GM12875 (cell line): ENCODE data around the gene TRIM46.

ENCODE experiments used
- H3K4me3 ChIP-seq: one replicate; pipeline ENCODE4 v1.5.1; 2011; ENCODE audit warnings: low read depth, low read length, control low read depth
- TF ChIP-seq, protein P1 (sequence below): IDR thresholded peaks from 2 replicates; pipeline ENCODE4 v1.5.1; 2011; ENCODE audit warnings: low read depth, mild to moderate bottlenecking, control low read depth, inconsistent platforms, low read length, moderate library complexity, borderline replicate concordance; ENCODE audit not compliant: insufficient read depth

Gene TRIM46

DNA sequence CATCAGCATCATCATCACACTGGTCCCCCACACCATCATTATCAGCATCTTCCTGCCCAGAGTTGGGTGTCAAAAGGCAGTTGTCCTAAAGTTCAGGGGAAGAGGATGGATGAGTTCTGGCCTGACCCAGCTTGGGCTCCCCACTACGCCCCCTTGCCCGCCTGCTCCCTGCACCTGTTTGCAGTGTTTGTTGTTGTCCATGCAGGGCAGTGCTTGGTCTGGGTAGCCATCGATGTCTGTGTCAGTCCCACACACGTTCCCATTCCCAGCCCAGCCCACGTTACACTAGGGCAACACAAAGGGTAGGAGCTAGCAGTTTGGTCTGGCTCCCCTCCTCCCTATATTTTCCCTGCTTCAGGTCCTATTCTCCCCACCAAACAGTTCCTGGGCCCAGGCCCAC lies 27.3 kb downstream of the TRIM46 start:
- no peak overlapping the region for H3K4me3 ChIP-seq
- TF ChIP-seq, protein P1, sequence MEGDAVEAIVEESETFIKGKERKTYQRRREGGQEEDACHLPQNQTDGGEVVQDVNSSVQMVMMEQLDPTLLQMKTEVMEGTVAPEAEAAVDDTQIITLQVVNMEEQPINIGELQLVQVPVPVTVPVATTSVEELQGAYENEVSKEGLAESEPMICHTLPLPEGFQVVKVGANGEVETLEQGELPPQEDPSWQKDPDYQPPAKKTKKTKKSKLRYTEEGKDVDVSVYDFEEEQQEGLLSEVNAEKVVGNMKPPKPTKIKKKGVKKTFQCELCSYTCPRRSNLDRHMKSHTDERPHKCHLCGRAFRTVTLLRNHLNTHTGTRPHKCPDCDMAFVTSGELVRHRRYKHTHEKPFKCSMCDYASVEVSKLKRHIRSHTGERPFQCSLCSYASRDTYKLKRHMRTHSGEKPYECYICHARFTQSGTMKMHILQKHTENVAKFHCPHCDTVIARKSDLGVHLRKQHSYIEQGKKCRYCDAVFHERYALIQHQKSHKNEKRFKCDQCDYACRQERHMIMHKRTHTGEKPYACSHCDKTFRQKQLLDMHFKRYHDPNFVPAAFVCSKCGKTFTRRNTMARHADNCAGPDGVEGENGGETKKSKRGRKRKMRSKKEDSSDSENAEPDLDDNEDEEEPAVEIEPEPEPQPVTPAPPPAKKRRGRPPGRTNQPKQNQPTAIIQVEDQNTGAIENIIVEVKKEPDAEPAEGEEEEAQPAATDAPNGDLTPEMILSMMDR = no peak

DNA sequence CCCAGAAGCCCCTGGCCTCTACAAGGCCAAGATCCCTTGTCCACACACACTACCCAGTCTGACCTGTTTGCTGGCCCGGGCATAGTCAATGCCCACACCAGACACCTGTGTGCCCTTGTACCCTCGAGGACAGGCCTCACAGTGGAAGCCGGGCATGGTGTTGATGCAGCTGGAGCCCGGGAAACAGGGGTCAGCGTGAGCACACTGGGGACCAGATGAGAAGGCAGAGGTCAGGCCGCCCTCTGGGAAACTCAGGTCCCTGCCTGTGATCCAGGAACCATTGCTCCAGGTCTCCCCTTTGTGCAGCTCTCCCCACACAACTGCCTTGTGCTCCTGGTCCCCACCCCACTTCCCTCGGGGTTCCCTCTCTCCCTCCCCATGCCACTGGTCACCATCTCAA lies 28.5 kb downstream of the TRIM46 start:
- no peak overlapping the region for H3K4me3 ChIP-seq
- TF ChIP-seq, protein P1 = no peak

- H3K4me3 ChIP-seq = no peak overlapping the region
- TF ChIP-seq, protein P1 = no peak
Measured at GRCh38 chr1:155202731-155203515, 29.3 kb downstream of the TRIM46 start.

DNA sequence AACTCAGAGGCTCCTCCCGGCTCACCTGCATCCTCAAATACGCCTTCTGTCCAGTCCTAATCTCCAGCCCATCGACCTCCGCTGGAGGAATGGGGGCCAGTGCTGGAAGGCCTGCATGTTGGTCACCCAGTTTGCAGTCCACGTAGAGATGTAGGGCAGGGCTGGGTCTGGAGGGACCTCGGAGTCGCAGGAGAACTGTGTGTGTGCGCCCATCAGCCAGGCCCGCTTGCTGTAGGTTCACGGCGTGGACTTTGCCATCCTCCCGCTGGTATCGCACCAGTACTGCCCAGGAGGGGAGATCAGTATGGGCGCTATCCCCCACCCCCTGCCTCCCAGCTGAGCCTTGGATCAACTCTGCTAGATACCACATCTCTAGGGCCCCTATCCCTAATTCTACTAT lies 31.4 kb downstream of the TRIM46 start:
- TF ChIP-seq, protein P1 = no peak
- H3K4me3 ChIP-seq = no peak overlapping the region

- H3K4me3 ChIP-seq = no peak overlapping the region
- TF ChIP-seq, protein P1 = no peak
Measured at GRCh38 chr1:155205969-155206593, 32.4 kb downstream of the TRIM46 start.

DNA sequence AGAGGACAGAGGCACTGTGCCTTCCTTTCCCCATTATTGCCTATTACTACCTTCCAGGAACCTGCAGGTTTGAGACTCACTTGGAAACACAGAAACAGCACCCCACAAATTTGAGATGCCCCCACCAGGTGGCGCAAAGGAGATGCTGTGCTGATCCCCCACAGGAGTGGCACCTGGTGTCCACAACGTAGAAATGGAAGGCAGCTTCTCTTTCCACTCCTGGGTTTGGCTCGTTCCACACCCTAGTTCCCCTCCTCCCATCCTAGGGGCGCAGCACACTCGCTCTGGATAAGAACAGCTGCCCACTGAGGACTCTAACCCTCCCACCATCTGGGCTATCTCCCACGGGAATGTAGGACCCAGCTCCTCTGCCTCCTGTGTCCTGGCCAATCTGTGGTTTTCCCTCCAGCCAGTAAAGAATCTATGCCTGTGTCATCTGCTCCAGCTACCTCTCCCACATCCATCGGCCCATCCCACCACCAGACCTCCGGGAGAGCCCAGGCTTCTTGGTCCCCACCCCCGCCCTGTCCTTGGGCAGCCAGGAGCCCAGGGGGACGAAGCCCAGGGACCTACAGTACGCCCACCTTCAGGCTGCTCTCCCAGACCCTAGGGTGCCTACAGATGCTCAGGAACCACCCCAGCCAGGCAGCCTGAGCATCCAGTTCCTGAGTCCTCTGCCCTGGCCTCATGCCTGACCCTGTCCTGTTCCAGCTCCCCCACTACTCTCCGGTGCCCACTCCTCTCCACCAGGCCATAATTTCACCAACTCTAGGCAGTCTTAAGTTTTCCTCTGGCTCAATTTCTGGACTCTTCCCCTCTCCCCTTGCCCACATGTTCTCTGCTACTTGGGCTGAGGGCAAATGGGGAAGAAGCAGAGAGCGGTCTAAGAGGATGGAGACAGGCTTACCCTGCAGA lies 33.5 kb downstream of the TRIM46 start:
- H3K4me3 ChIP-seq = no peak overlapping the region
- TF ChIP-seq, protein P1 = peak; percentile 85
